ENCODE measurements around the gene SLC25A21. TPM values are rescaled to one million over a fixed set of nuclear protein-coding genes. Genes with fewer than 3 reads are reported as not detected.
"Not testable (repeated sequence)": the region's sequence is repeated elsewhere in the genome, so short reads cannot be mapped to it uniquely, and the experiment has no call there.

The SLC25A21 gene
- total RNA-seq, 4 donors from 2014 or later = 0.82 to 11.1 TPM; not detected in 2

DNA sequence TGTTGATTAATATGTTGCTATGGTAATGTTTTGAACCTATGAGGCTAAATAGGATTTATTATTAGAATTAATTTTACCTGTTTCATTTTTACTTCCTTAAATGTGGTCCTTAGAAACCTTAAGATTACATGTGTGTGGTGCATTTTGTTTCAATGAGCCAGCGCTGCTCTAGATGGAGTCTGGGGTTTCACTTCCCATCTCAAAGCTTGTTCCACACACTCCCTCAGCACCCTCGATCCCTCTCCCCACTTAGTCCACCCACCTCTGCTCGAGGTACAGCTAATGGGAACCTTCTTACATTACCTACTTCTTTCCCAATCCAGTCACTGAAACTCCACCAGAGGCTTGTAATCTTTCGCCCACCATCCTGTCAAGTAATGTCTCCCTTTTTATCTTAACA is 305.5 kb downstream of the SLC25A21 start:
- in situ Hi-C loops (cut with MboI; ENCODE audit: low pct_ligation_motif_present in 1 of 4, low pct_unique_long_range_greater_than_20kb in 1 of 4, low sequenced_read_pairs in 3 of 4) = no loop called here
- H3K36me3 ChIP-seq = no peaks in the 10 kb centered on the region
- intact Hi-C loops (cut with DNase I; ENCODE audit: low total_unique reads) = no loop called here
- 77 to 78% methylated on average over 3 to 4 of the region's 4 CpGs for whole genome bisulfite sequencing, 2 donors (ENCODE audit: low coverage in 1 of 2)
- no peak for TF ChIP-seq POLR2AphosphoS5 (IDR thresholded peaks at IDR 0.05)
- TF ChIP-seq CTCF (IDR thresholded peaks at IDR 0.05) = no peak
- no peak for TF ChIP-seq EP300 (IDR thresholded peaks at IDR 0.05; ENCODE audit: low read depth)
- no peak for TF ChIP-seq POLR2A (IDR thresholded peaks at IDR 0.05)
- no peaks in the 10 kb centered on the region for H3K4me1 ChIP-seq
- H3K27me3 ChIP-seq = no peaks in the 10 kb centered on the region
- no peaks in the 10 kb centered on the region for H3K9me3 ChIP-seq
- no peak for DNase-seq
- no peak overlapping the region for H3K27ac ChIP-seq
- H3K4me3 ChIP-seq = no peak overlapping the region

DNA sequence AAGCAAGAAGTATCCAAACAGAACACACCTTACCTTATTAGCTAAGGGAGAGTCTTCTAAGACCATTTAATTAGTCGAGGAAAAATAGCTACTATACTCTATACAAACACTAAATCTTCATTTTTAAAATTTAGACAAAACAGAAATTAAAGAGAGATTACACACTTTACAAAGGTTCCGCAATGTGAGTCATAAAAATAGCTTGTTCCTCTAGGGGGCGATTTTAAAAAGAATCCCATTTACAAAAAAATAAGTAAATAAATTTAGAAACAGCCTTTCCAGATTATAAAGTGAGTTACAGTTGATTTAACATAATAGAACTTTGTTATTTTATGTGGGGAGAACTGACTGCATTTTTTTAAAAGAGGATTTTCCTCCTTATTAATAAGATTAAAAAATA is 309.1 kb downstream of the SLC25A21 start:
- WGBS, 2 donors (ENCODE audit: low coverage in 1 of 2) = 70 to 72% methylated on average over 3 of the region's 3 CpGs
- intact Hi-C loops (cut with DNase I; ENCODE audit: low total_unique reads) = no loop called here
- no peak for DNase-seq

GRCh38 chr14:36862237-36862636 is 310.2 kb downstream of the SLC25A21 start:
- H3K4me3 ChIP-seq; H3K27ac ChIP-seq; H3K27me3 ChIP-seq; H3K36me3 ChIP-seq; H3K9me3 ChIP-seq; intact Hi-C loops (cut with DNase I; ENCODE audit: low total_unique reads); in situ Hi-C loops (cut with MboI; ENCODE audit: low pct_ligation_motif_present in 1 of 4, low pct_unique_long_range_greater_than_20kb in 1 of 4, low sequenced_read_pairs in 3 of 4); H3K4me1 ChIP-seq; DNase-seq: not testable (repeated sequence)

More for the DNA sequence above, 309.1 kb downstream of the SLC25A21 start:
- in situ Hi-C loops (cut with MboI; ENCODE audit: low pct_ligation_motif_present in 1 of 4, low pct_unique_long_range_greater_than_20kb in 1 of 4, low sequenced_read_pairs in 3 of 4) = no loop called here
- no peak overlapping the region for H3K4me3 ChIP-seq
- TF ChIP-seq POLR2AphosphoS5 (IDR thresholded peaks at IDR 0.05) (no peak), POLR2A (IDR thresholded peaks at IDR 0.05) (no peak), CTCF (IDR thresholded peaks at IDR 0.05) (no peak), EP300 (IDR thresholded peaks at IDR 0.05; ENCODE audit: low read depth) (no peak)
- H3K9me3 ChIP-seq = no peaks in the 10 kb centered on the region
- H3K4me1 ChIP-seq = no peaks in the 10 kb centered on the region
- no peaks in the 10 kb centered on the region for H3K36me3 ChIP-seq
- H3K27me3 ChIP-seq = no peaks in the 10 kb centered on the region
- H3K27ac ChIP-seq = no peak overlapping the region

GRCh38 chr14:36860831-36861230 is 311.6 kb downstream of the SLC25A21 start:
- no peaks in the 10 kb centered on the region for H3K9me3 ChIP-seq
- peaks cover 0 to 11% (median 3%) of the 10 kb centered on the region in 4 donors for H3K4me1 ChIP-seq
- in situ Hi-C loops (cut with MboI; ENCODE audit: low pct_ligation_motif_present in 1 of 4, low pct_unique_long_range_greater_than_20kb in 1 of 4, low sequenced_read_pairs in 3 of 4) = no loop called here
- intact Hi-C loops (cut with DNase I; ENCODE audit: low total_unique reads) = no loop called here
- no peak for TF ChIP-seq POLR2A (IDR thresholded peaks at IDR 0.05)
- TF ChIP-seq EP300 (IDR thresholded peaks at IDR 0.05; ENCODE audit: low read depth) = no peak
- no peak for TF ChIP-seq POLR2AphosphoS5 (IDR thresholded peaks at IDR 0.05)
- TF ChIP-seq CTCF (IDR thresholded peaks at IDR 0.05) = no peak
- DNase-seq = no peak
- no peak overlapping the region for H3K27ac ChIP-seq
- H3K27me3 ChIP-seq = no peaks in the 10 kb centered on the region
- no peaks in the 10 kb centered on the region for H3K36me3 ChIP-seq
- no peak overlapping the region for H3K4me3 ChIP-seq

- Histone ChIP-seq H3K4me1 (peaks cover 0 to 11% (median 3%) of the 10 kb centered on the region in 4 donors), H3K27me3 (no peaks in the 10 kb centered on the region), H3K4me3 (no peak overlapping the region), H3K36me3 (no peaks in the 10 kb centered on the region), H3K27ac (no peak overlapping the region), H3K9me3 (no peaks in the 10 kb centered on the region)
- WGBS, 2 donors (ENCODE audit: low coverage in 1 of 2) = 63 to 85% methylated on average over 1 to 3 of the region's 3 CpGs
- in situ Hi-C loops (cut with MboI; ENCODE audit: low pct_ligation_motif_present in 1 of 4, low pct_unique_long_range_greater_than_20kb in 1 of 4, low sequenced_read_pairs in 3 of 4) = no loop called here
- no peak for TF ChIP-seq POLR2A (IDR thresholded peaks at IDR 0.05)
- TF ChIP-seq CTCF (IDR thresholded peaks at IDR 0.05) = no peak
- TF ChIP-seq POLR2AphosphoS5 (IDR thresholded peaks at IDR 0.05) = no peak
- no peak for TF ChIP-seq EP300 (IDR thresholded peaks at IDR 0.05; ENCODE audit: low read depth)
- intact Hi-C loops (cut with DNase I; ENCODE audit: low total_unique reads) = no loop called here
- DNase-seq = no peak
Observed at GRCh38 chr14:36859119-36859518, 313.3 kb downstream of the SLC25A21 start.
